ENCODE results near the gene TBC1D9B.

DNA sequence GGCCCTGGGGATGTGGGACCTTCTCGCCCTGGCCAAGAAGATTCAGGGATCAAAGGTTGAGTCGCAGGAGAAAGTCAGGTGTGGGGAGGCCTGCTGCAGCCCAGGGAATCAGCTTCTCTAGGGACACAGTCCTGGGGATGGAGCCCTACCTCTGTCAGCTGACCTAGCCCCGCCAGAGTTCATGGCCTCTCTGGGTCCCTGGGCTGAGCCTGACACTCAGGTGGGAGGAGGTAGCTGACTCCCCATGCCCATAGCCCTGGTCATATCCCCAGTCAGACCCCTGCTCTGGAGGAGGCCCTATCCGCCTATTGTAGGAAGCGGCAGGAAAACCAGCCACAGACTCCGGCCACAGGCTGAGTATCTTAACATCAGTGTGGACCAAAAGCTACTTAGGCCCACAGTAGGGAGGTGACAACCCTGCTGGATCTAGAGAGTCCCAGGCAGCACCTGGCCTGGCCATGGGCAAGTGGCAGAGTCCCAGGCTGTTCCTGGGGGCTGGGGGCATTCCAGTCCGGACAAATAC is 34.0 kb downstream of the TBC1D9B start:
- TF ChIP-seq POLR2A (IDR thresholded peaks at IDR 0.05), result no peak
- TF ChIP-seq, protein P1, sequence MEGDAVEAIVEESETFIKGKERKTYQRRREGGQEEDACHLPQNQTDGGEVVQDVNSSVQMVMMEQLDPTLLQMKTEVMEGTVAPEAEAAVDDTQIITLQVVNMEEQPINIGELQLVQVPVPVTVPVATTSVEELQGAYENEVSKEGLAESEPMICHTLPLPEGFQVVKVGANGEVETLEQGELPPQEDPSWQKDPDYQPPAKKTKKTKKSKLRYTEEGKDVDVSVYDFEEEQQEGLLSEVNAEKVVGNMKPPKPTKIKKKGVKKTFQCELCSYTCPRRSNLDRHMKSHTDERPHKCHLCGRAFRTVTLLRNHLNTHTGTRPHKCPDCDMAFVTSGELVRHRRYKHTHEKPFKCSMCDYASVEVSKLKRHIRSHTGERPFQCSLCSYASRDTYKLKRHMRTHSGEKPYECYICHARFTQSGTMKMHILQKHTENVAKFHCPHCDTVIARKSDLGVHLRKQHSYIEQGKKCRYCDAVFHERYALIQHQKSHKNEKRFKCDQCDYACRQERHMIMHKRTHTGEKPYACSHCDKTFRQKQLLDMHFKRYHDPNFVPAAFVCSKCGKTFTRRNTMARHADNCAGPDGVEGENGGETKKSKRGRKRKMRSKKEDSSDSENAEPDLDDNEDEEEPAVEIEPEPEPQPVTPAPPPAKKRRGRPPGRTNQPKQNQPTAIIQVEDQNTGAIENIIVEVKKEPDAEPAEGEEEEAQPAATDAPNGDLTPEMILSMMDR (IDR thresholded peaks at IDR 0.05), result no peak

Measured in heart left ventricle (tissue), 13 donors.